Fibroblast of lung (primary cell): ENCODE data around the gene U2AF2.

Experiments used
- CTCF ChIP-seq, 2 donors: IDR thresholded peaks in 1 of 2; conservative IDR thresholded peaks in 1 of 2; 1 replicate in 1 of 2; 2 replicates in 1 of 2; pipeline ENCODE4 v1.5.1; 2011 to 2012; ENCODE audit warnings: low read length in 2 of 2, control low read depth in 1 of 2, inconsistent platforms in 1 of 2, low read depth in 1 of 2, mild to moderate bottlenecking in 1 of 2
- EZH2 ChIP-seq: IDR thresholded peaks from 2 replicates; pipeline ENCODE4 v1.5.1; 2012; ENCODE audit warnings: low read length, control low read depth, mild to moderate bottlenecking; ENCODE audit errors: missing control alignments

- no peak for TF ChIP-seq CTCF (conservative IDR thresholded peaks at IDR 0.05 in 1 of 2, IDR thresholded peaks at IDR 0.05 in 1 of 2; ENCODE audit: low read depth in 1 of 2, low read length in 2 of 2)
- no peak for TF ChIP-seq EZH2
Measured at GRCh38 chr19:55705972-55706371, 51.1 kb downstream of the U2AF2 start.
